Activated CD8-positive, alpha-beta T cell treated with anti-CD3 and anti-CD28 coated beads for 36 hours (primary cell): ENCODE measurements around the gene NAPB. TPM values are rescaled to one million over a fixed set of nuclear protein-coding genes. Genes with fewer than 3 reads are reported as not detected.

Source experiments
- ATAC-seq: fragments of 200-7000 bp; cut with Tn5 transposase; one replicate; pipeline ENCODE4 v1.10.0; 2021; ENCODE audit warnings: mild to moderate bottlenecking, moderate library complexity
- CTCF ChIA-PET: fragments of 350-600 bp; sonication (Branson Sonifier 250); formaldehyde crosslinking; loops from one replicate; lab custom pipeline; 2021; ENCODE audit warnings: antibody characterized with exemption; lab: Charles Lee
- POLR2A ChIA-PET: fragments of 350-600 bp; sonication (Branson Sonifier 250); formaldehyde crosslinking; loops from one replicate; lab custom pipeline; 2021; ENCODE audit warnings: antibody characterized with exemption; lab: Charles Lee
- DNase-seq: peaks from one replicate; pipeline ENCODE4 v3.0.0-alpha.2; 2020
- H3K27ac Mint-ChIP-seq: one replicate; pipeline ENCODE4 v1.8.0; 2021; ENCODE audit warnings: mild to moderate bottlenecking, mixed read lengths
- H3K27me3 Mint-ChIP-seq: one replicate; pipeline ENCODE4 v1.8.0; 2021; ENCODE audit warnings: mixed read lengths
- H3K36me3 Mint-ChIP-seq: one replicate; pipeline ENCODE4 v1.8.0; 2021; ENCODE audit warnings: low read depth, mixed read lengths
- H3K4me1 Mint-ChIP-seq: one replicate; pipeline ENCODE4 v1.8.0; 2021; ENCODE audit warnings: low read depth, mixed read lengths
- H3K4me3 Mint-ChIP-seq: one replicate; pipeline ENCODE4 v1.8.0; 2021; ENCODE audit warnings: mild to moderate bottlenecking, moderate library complexity, mixed read lengths
- H3K9me3 Mint-ChIP-seq: one replicate; pipeline ENCODE4 v1.8.0; 2021; ENCODE audit warnings: mixed read lengths
- intact Hi-C: fragments of 100-400 bp; cut with micrococcal nuclease; formaldehyde crosslinking; loops from one replicate; pipeline ENCODE4 v1.10.0; 2022
- total RNA-seq, 2 experiments: library from RNA; stranded (reverse); gene quantifications; one replicate each; pipeline ENCODE4 v1.2.3, GENCODE V29; 2021
- TF ChIP-seq, protein P1 (sequence below): fragments of 200-600 bp; IDR thresholded peaks from one replicate; pipeline ENCODE4 v1.8.0; 2022; ENCODE audit warnings: antibody characterized with exemption, mild to moderate bottlenecking

NAPB gene
- total RNA-seq, 2 experiments from 2014 or later = 14.3 to 16.8 TPM

- POLR2A ChIA-PET = interaction anchor here (1.3 kb wide), 1 partner anchor 13 kb away, joined by 10 read pairs; the partner anchor contains the start of gene NXT1
- Mint-ChIP-seq H3K4me1 (peaks cover 62% of the 10 kb centered on the region), H3K36me3 (peaks cover 27% of the 10 kb centered on the region), H3K9me3 (no peaks in the 10 kb centered on the region), H3K27me3 (no peaks in the 10 kb centered on the region), H3K4me3 (peak overlapping the region; percentile 92), H3K27ac (peak overlapping the region; percentile 92)
- no peak for ATAC-seq
- TF ChIP-seq, protein P1, sequence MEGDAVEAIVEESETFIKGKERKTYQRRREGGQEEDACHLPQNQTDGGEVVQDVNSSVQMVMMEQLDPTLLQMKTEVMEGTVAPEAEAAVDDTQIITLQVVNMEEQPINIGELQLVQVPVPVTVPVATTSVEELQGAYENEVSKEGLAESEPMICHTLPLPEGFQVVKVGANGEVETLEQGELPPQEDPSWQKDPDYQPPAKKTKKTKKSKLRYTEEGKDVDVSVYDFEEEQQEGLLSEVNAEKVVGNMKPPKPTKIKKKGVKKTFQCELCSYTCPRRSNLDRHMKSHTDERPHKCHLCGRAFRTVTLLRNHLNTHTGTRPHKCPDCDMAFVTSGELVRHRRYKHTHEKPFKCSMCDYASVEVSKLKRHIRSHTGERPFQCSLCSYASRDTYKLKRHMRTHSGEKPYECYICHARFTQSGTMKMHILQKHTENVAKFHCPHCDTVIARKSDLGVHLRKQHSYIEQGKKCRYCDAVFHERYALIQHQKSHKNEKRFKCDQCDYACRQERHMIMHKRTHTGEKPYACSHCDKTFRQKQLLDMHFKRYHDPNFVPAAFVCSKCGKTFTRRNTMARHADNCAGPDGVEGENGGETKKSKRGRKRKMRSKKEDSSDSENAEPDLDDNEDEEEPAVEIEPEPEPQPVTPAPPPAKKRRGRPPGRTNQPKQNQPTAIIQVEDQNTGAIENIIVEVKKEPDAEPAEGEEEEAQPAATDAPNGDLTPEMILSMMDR = no peak
- CTCF ChIA-PET = no interaction called here
- no peak for DNase-seq
- intact Hi-C loops = loop anchor here (5.0 to 10.0 kb wide), 2 partner anchors 59 to 242 kb away; partner anchors contain the start of genes CST9 and NAPB
Measured at GRCh38 chr20:23363257-23363649, 58.0 kb downstream of the NAPB start.

DNA sequence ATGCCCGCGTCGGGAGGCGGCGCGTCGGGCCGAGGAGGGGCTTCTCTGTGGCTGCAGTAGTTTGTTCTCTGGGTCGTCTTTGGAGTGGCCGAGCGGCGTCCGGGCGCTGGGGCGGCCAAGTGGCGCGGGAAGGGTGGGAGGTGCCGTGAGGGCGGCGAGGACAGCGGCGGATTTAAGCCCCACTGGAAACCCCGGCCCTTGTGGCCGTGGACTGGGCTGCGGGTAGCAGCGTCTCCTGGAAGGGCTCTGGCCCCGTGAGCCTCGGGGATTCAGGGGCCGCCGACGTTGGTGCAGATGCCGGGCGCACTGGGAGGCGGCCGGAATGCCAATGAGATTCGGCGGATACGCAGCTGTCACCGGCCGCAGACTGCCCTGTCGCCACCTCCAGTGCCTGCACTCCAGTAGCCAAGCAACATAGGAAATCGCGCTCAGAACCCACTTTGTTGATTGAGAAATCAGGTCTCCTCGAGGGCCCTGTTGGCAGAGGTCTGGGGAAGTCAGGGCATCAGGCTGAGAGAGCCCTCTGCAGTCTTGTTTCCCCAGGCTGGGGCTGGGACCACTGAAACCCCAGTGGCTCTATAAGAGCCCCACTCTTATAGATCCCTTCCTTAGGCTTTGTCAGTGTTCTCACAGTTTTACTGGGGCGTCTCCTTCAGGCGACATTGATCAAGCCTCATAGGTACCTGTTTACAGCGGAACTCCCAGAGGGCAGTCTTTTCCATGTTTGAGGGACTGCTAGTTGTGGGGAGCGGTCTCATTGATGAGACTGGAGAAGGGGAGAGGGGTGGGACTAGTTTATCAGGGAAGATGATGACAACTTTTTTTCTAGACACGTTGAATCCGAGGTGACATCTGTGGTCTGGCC is 58.7 kb downstream of the NAPB start:
- Mint-ChIP-seq H3K4me1 (peaks cover 56% of the 10 kb centered on the region), H3K27ac (peak overlapping the region; percentile 92), H3K27me3 (no peaks in the 10 kb centered on the region), H3K9me3 (no peaks in the 10 kb centered on the region), H3K4me3 (peak overlapping the region; percentile 92), H3K36me3 (peaks cover 24% of the 10 kb centered on the region)
- intact Hi-C loops = loop anchor here (5.0 to 10.0 kb wide), 2 partner anchors 60 to 242 kb away; partner anchors contain the start of genes CST9 and NAPB
- ATAC-seq (no peak), DNase-seq (peak; percentile 52)
- TF ChIP-seq, protein P1 = no peak
- CTCF ChIA-PET = no interaction called here
- POLR2A ChIA-PET = no interaction called here

DNA sequence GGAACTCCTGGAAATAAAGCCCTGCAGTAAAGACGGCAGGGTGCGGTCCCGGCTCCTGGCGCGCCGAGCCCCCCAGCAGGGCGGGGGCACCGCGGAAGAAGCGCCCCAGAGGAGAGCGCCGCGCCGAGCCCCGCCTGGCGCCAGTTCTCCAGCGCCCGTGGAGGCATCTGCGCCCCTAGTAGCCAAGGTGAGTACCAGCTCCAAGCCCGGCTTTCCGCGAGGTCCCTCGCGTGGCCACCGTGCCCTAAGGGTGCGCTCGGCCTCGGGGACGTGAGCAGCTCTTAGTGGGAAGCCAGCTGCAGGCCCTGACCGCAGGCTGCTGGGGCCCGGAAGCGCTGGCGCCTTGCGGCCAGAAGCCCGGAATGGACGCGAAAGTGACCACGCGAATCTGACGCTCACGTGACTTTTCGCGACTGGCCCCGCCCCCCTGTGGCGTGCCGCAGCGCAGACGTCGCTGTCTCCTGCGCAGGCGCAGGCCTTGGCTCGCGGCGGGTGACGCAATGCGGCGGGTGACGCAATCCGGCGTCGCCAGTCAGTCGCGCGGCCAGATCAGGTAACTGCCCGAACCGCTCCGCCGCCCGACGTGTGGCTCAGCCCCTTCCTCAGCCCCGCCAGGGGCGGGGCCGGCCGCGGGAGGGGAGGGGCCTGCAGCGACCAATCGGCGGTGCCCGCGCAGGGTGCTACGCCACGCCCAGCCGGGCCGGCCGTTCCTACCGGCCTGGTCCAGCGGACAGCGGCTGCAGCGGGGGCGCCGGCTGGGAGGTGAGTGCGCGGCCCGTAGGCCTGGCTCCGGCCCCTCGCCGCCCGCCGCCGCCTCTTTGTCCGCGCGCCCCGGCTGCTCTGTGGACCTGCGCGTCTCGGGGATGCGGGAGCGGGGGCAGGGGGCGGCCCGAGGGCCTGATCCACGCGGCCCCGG is 59.6 kb downstream of the NAPB start, which contains the start of gene GZF1:
Gene GZF1 (plus strand): TSS at position 707 of the 916 bp plus-strand sequence. CDS start 2,202 bp downstream, outside the sequence.
- CTCF ChIA-PET = interaction anchor here (0.5 to 1.5 kb wide), 2 partner anchors 12 to 58 kb away, joined by 3 to 6 read pairs; no protein-coding TSS in a partner anchor
- peaks cover 51% of the 10 kb centered on the region for H3K4me1 Mint-ChIP-seq

GRCh38 chr20:23361119-23361475 is 60.2 kb downstream of the NAPB start:
- ChIA-PET POLR2A (interaction anchor here (0.6 to 4.6 kb wide), 3 partner anchors 10 to 61 kb away, joined by 3 to 43 read pairs (median 3); partner anchors contain the start of gene NXT1), CTCF (interaction anchor here (1.5 kb wide), 1 partner anchor 11 kb away, joined by 6 read pairs; no protein-coding TSS in a partner anchor)
- intact Hi-C loops = loop anchor here (5.0 to 10.0 kb wide), 2 partner anchors 61 to 244 kb away; partner anchors contain the start of genes CST9 and NAPB
- H3K4me3 Mint-ChIP-seq = peak overlapping the region; percentile 78
- TF ChIP-seq, protein P1 = no peak
- ATAC-seq = no peak
- H3K36me3 Mint-ChIP-seq = peaks cover 17% of the 10 kb centered on the region
- H3K4me1 Mint-ChIP-seq = peaks cover 47% of the 10 kb centered on the region
- no peaks in the 10 kb centered on the region for H3K9me3 Mint-ChIP-seq
- no peak for DNase-seq
- H3K27me3 Mint-ChIP-seq = no peaks in the 10 kb centered on the region
- H3K27ac Mint-ChIP-seq = peak overlapping the region; percentile 94

More for the DNA sequence above, 59.6 kb downstream of the NAPB start, which contains the start of gene GZF1:
- no peaks in the 10 kb centered on the region for H3K9me3 Mint-ChIP-seq
- H3K36me3 Mint-ChIP-seq = peaks cover 20% of the 10 kb centered on the region
- no peaks in the 10 kb centered on the region for H3K27me3 Mint-ChIP-seq
- peak; percentile 82 for ATAC-seq
- POLR2A ChIA-PET = interaction anchor here (0.6 to 4.6 kb wide), 3 partner anchors 11 to 60 kb away, joined by 3 to 43 read pairs (median 3); partner anchors contain the start of gene NXT1
- peak within 1 kb of the TSS; percentile 94 for H3K27ac Mint-ChIP-seq
- TF ChIP-seq, protein P1 = no peak
- H3K4me3 Mint-ChIP-seq = peak within 1 kb of the TSS; percentile 92
- intact Hi-C loops = loop anchor here (5.0 to 10.0 kb wide), 2 partner anchors 61 to 243 kb away; partner anchors contain the start of genes CST9 and NAPB
- peak; percentile 96 for DNase-seq
